Activated naive CD4-positive, alpha-beta T cell treated with anti-CD3 and anti-CD28 coated beads for 36 hours (primary cell): ENCODE data around the gene SAE1. TPM values are rescaled to one million over a fixed set of nuclear protein-coding genes. Genes with fewer than 3 reads are reported as not detected.

Source experiments
- CTCF ChIA-PET: fragments of 350-600 bp; sonication (Branson Sonifier 250); formaldehyde crosslinking; loops from one replicate; lab custom pipeline; 2021; ENCODE audit warnings: antibody characterized with exemption; lab: Charles Lee
- DNase-seq: peaks from one replicate; pipeline ENCODE4 v3.0.0-alpha.2; 2020
- H3K27ac Mint-ChIP-seq: one replicate; pipeline ENCODE4 v1.8.0; 2021; ENCODE audit warnings: mild to moderate bottlenecking, mixed read lengths
- H3K27me3 Mint-ChIP-seq: one replicate; pipeline ENCODE4 v1.8.0; 2021; ENCODE audit warnings: low read depth, mixed read lengths
- H3K36me3 Mint-ChIP-seq: one replicate; pipeline ENCODE4 v1.8.0; 2021; ENCODE audit warnings: low read depth, mixed read lengths
- H3K4me1 Mint-ChIP-seq: one replicate; pipeline ENCODE4 v1.8.0; 2021; ENCODE audit warnings: low read depth, mixed read lengths
- H3K4me3 Mint-ChIP-seq: one replicate; pipeline ENCODE4 v1.8.0; 2021; ENCODE audit warnings: mild to moderate bottlenecking, moderate library complexity, mixed read lengths
- H3K9me3 Mint-ChIP-seq: one replicate; pipeline ENCODE4 v1.8.0; 2021; ENCODE audit warnings: mixed read lengths
- intact Hi-C: fragments of 100-400 bp; cut with micrococcal nuclease; formaldehyde crosslinking; loops from one replicate; pipeline ENCODE4 v1.15.1; 2023
- total RNA-seq, 2 experiments: library from RNA; stranded (reverse); gene quantifications; one replicate each; pipeline ENCODE4 v1.2.3, GENCODE V29; 2021

The SAE1 gene
- total RNA-seq, 2 experiments from 2014 or later = 160 to 161 TPM

- Mint-ChIP-seq H3K36me3 (peaks cover 44% of the 10 kb centered on the region), H3K27ac (no peak overlapping the region), H3K9me3 (no peaks in the 10 kb centered on the region), H3K27me3 (no peaks in the 10 kb centered on the region), H3K4me1 (peaks cover 18% of the 10 kb centered on the region), H3K4me3 (no peak overlapping the region)
- no peak for DNase-seq
- intact Hi-C loops = no loop called here
- CTCF ChIA-PET = interaction anchor here (0.6 to 2.6 kb wide), 4 partner anchors 10 to 47 kb away, joined by 3 to 14 read pairs (median 6); no protein-coding TSS in a partner anchor
Observed at GRCh38 chr19:47200530-47200929, 69.9 kb downstream of the SAE1 start.

GRCh38 chr19:47203254-47203653 is 72.6 kb downstream of the SAE1 start:
- Mint-ChIP-seq H3K27me3 (no peaks in the 10 kb centered on the region), H3K36me3 (peaks cover 41% of the 10 kb centered on the region), H3K4me1 (peaks cover 15% of the 10 kb centered on the region), H3K4me3 (no peak overlapping the region), H3K27ac (peak overlapping the region; percentile 68), H3K9me3 (no peaks in the 10 kb centered on the region)
- CTCF ChIA-PET = no interaction called here
- DNase-seq = no peak
- intact Hi-C loops = no loop called here

- peaks cover 36% of the 10 kb centered on the region for H3K36me3 Mint-ChIP-seq
- H3K4me1 Mint-ChIP-seq = peaks cover 14% of the 10 kb centered on the region
- H3K27me3 Mint-ChIP-seq = no peaks in the 10 kb centered on the region
- no peaks in the 10 kb centered on the region for H3K9me3 Mint-ChIP-seq
- intact Hi-C loops = loop anchor here (1.0 to 2.0 kb wide), 3 partner anchors 17 to 35 kb away; no protein-coding TSS in a partner anchor
- DNase-seq = no peak
- no peak overlapping the region for H3K4me3 Mint-ChIP-seq
- CTCF ChIA-PET = interaction anchor here (0.6 to 9.0 kb wide), 17 partner anchors 8 to 197 kb away, joined by 3 to 189 read pairs (median 6); partner anchors contain the start of genes CCDC9 and SAE1
- peak overlapping the region; percentile 70 for H3K27ac Mint-ChIP-seq
Observed at GRCh38 chr19:47209319-47210179, 78.9 kb downstream of the SAE1 start.

- Mint-ChIP-seq H3K4me1 (peaks cover 14% of the 10 kb centered on the region), H3K36me3 (peaks cover 30% of the 10 kb centered on the region), H3K27ac (peak overlapping the region; percentile 93), H3K9me3 (no peaks in the 10 kb centered on the region), H3K27me3 (no peaks in the 10 kb centered on the region), H3K4me3 (no peak overlapping the region)
- no peak for DNase-seq
- intact Hi-C loops = loop anchor here (1.0 to 2.0 kb wide), 3 partner anchors 16 to 34 kb away; no protein-coding TSS in a partner anchor
- CTCF ChIA-PET = interaction anchor here (0.6 to 9.0 kb wide), 23 partner anchors 9 to 197 kb away, joined by 3 to 189 read pairs (median 6); partner anchors contain the start of genes CCDC9 and SAE1
Observed at GRCh38 chr19:47210180-47210490, 79.5 kb downstream of the SAE1 start.

DNA sequence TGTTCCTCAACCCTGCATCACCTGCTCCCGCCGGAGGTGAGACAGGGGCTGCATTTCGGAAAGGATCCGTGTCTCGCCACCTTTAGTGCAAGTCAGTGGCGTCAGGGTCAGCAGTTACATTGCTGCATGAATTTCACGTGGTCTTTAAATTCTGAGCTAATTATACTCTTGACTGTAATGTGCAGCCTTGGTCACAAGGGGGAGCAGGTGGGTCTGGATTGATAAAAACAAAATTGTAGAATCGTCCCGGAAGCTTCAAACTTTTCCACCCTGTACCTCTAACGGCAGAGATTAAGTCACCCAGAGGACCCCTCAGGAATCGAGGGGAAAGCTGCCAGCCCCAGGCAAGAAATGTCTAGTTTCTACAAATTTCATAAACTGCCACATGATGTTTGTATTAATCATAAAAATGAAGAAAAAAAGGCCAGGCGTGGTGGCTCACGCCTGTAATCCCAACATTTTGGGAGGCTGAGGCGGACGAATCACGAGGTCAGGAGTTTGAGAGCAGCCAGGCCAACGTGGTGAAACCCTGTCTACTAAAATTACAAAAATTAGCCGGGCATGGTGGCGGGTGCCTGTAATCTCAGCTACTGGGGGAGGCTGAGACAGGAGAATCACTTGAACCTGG is 80.2 kb downstream of the SAE1 start:
- DNase-seq = peak; percentile 94
- CTCF ChIA-PET = interaction anchor here (0.5 to 9.0 kb wide), 26 partner anchors 9 to 317 kb away, joined by 3 to 189 read pairs (median 6); partner anchors contain the start of genes CCDC9 and SAE1
- intact Hi-C loops = loop anchor here (1.0 to 2.0 kb wide), 3 partner anchors 15 to 33 kb away; no protein-coding TSS in a partner anchor

GRCh38 chr19:47215581-47215980 is 84.9 kb downstream of the SAE1 start:
- intact Hi-C loops = no loop called here
- peaks cover 9% of the 10 kb centered on the region for H3K4me1 Mint-ChIP-seq
- no peaks in the 10 kb centered on the region for H3K27me3 Mint-ChIP-seq
- DNase-seq = no peak
- peaks cover 4% of the 10 kb centered on the region for H3K36me3 Mint-ChIP-seq
- CTCF ChIA-PET = interaction anchor here (0.6 to 1.7 kb wide), 3 partner anchors 29 to 502 kb away, joined by 3 to 8 read pairs (median 4); no protein-coding TSS in a partner anchor
- no peak overlapping the region for H3K4me3 Mint-ChIP-seq
- H3K27ac Mint-ChIP-seq = no peak overlapping the region
- H3K9me3 Mint-ChIP-seq = no peaks in the 10 kb centered on the region

More for the DNA sequence above, 80.2 kb downstream of the SAE1 start:
- Mint-ChIP-seq H3K4me3 (no peak overlapping the region), H3K27ac (peak overlapping the region; percentile 93), H3K27me3 (no peaks in the 10 kb centered on the region), H3K36me3 (peaks cover 29% of the 10 kb centered on the region), H3K4me1 (peaks cover 14% of the 10 kb centered on the region), H3K9me3 (no peaks in the 10 kb centered on the region)

DNA sequence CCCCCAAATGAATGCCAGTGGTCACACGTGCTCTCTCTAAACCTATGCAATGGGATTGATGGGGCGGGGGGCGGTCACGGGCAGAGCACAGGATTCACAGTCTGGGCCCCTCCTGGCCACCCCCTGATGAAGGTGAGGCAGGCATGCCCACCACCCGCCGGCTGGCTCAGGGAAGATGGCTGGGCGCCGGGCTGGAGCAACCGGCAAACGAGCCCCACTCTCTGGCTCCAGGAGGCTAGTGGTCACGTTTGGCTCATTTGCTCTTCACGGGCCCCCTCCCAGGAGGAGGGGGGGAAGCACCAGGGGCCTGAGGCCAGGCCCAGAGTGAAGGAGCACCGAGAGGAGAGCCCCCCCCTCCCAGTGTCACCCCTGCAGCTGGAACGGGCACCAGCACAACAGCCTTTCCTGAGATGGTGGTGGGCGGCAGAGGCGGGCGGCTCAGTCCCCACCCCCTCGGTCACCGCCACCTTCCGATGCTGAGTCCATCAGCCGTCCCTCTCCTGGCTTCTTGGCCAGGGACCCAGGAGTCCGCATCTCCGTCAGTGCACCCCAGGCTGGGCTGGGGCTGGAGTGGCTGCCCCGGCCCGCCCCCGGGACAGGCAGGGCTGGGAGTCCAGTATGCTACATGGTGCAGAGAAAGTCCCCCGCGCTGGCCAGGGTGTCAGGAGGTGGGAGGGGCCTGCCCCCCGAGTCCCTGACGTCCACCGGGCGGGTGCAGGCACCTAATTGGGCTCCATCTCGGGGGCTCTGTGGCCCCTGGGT is 90.6 kb downstream of the SAE1 start:
- no peak for DNase-seq
- Mint-ChIP-seq H3K27me3 (no peaks in the 10 kb centered on the region), H3K4me1 (peaks cover 5% of the 10 kb centered on the region), H3K9me3 (no peaks in the 10 kb centered on the region), H3K27ac (no peak overlapping the region), H3K4me3 (no peak overlapping the region), H3K36me3 (peaks cover 12% of the 10 kb centered on the region)
- intact Hi-C loops = loop anchor here (10.0 kb wide), 1 partner anchor 506 kb away; the partner anchor contains the start of gene PRKD2
- CTCF ChIA-PET = no interaction called here

DNA sequence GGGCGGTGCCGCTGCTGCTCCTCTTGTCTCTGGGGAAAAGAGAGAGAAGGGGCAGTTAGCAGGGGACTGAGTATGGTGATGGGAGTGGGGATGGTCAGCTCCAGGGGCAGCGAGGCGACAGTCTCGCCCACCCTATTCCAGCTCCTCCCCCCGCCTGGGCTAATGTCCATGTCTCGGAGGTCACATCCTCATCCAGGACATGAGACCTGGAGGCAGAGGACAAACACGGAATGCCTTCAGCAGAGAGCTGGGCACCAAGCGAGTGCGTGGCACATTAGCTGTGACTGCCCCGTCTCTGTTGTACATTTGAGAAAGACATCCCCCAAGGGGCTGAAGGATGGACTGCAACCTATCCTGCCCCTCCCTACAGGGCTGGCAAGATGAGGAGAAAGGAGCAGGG is 91.3 kb downstream of the SAE1 start:
- H3K27ac Mint-ChIP-seq = no peak overlapping the region

GRCh38 chr19:47225746-47226425 is 95.3 kb downstream of the SAE1 start:
- Mint-ChIP-seq H3K4me1 (peaks cover 10% of the 10 kb centered on the region), H3K27ac (peak overlapping the region; percentile 67), H3K4me3 (peak overlapping the region; percentile 83), H3K9me3 (no peaks in the 10 kb centered on the region), H3K27me3 (no peaks in the 10 kb centered on the region), H3K36me3 (peaks cover 14% of the 10 kb centered on the region)
- intact Hi-C loops = loop anchor here (1.0 to 10.0 kb wide), 8 partner anchors 16 to 511 kb away; partner anchors contain the start of genes CCDC9, PRKD2, SAE1 and ZC3H4
- CTCF ChIA-PET = interaction anchor here (0.6 to 4.9 kb wide), 12 partner anchors 11 to 76 kb away, joined by 3 to 49 read pairs (median 4); no protein-coding TSS in a partner anchor
- peak; percentile 83 for DNase-seq

More for the DNA sequence above, 91.3 kb downstream of the SAE1 start:
- intact Hi-C loops = loop anchor here (10.0 kb wide), 1 partner anchor 507 kb away; the partner anchor contains the start of gene PRKD2
- H3K36me3 Mint-ChIP-seq = peaks cover 16% of the 10 kb centered on the region
- H3K9me3 Mint-ChIP-seq = no peaks in the 10 kb centered on the region
- H3K4me3 Mint-ChIP-seq = no peak overlapping the region
- no peak for DNase-seq
- H3K4me1 Mint-ChIP-seq = peaks cover 5% of the 10 kb centered on the region
- CTCF ChIA-PET = no interaction called here
- no peaks in the 10 kb centered on the region for H3K27me3 Mint-ChIP-seq

- no peaks in the 10 kb centered on the region for H3K27me3 Mint-ChIP-seq
- peak; percentile 79 for DNase-seq
- H3K4me1 Mint-ChIP-seq = peaks cover 15% of the 10 kb centered on the region
- no peaks in the 10 kb centered on the region for H3K9me3 Mint-ChIP-seq
- peak overlapping the region; percentile 90 for H3K27ac Mint-ChIP-seq
- peaks cover 18% of the 10 kb centered on the region for H3K36me3 Mint-ChIP-seq
- intact Hi-C loops = loop anchor here (1.0 to 10.0 kb wide), 7 partner anchors 16 to 512 kb away; partner anchors contain the start of genes CCDC9, PRKD2 and SAE1
- H3K4me3 Mint-ChIP-seq = peak overlapping the region; percentile 83
- CTCF ChIA-PET = interaction anchor here (0.7 to 4.9 kb wide), 4 partner anchors 12 to 68 kb away, joined by 3 to 49 read pairs (median 18); no protein-coding TSS in a partner anchor
Observed at GRCh38 chr19:47226426-47227351, 96.1 kb downstream of the SAE1 start.
